Measurements from ENCODE around the gene LPGAT1. TPM values are rescaled to one million over a fixed set of nuclear protein-coding genes. Genes with fewer than 3 reads are reported as not detected.

LPGAT1 gene
- total and polyA plus RNA-seq, 4 experiments from 2014 or later = 13.1 to 31.1 (median 30.4) TPM

DNA sequence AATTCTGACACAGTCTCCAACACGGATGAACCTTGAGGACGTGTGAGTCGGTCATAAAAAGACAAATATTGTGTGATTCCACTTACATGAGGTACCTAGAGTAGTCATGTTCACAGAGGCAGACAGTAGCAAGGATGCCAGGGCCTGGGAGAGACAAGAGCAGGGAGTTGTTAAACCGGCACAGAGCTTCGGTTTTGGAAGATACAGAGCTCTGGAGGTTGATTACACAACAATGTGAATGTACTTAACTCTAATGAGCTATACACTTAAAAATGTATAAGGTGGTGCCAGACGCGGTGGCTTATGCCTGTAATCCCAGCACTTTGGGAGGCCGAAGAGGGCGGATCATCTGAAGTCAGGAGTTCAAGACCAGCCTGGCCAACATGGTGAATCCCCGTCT, 117.3 kb downstream of the LPGAT1 start:
- intact Hi-C loops (cut with micrococcal nuclease) = no loop called here
- Histone ChIP-seq H3K27me3 (ENCODE audit: insufficient read depth, low read length) (no peaks in the 10 kb centered on the region), H3K27ac (ENCODE audit: low read depth, low read length) (no peak overlapping the region), H3K4me3 (ENCODE audit: low read length in 2 of 2) (no peak overlapping the region), H3K9me3 (ENCODE audit: control insufficient read depth in 1 of 2, low read length in 2 of 2) (no peaks in the 10 kb centered on the region), H3K36me3 (ENCODE audit: insufficient read depth, low read length) (no peaks in the 10 kb centered on the region), H3K4me1 (ENCODE audit: insufficient read depth, low read length) (no peaks in the 10 kb centered on the region)
- ChIA-PET CTCF (ENCODE audit: partially characterized antibody) (interaction anchor here (0.6 to 1.5 kb wide), 3 partner anchors 12 to 112 kb away, joined by 3 to 4 read pairs (median 3); no protein-coding TSS in a partner anchor), POLR2A (ENCODE audit: partially characterized antibody) (no interaction called here)
- Mint-ChIP-seq H3K27me3 (peaks cover 0 to 2% of the 10 kb centered on the region in 2 donors), H3K9me3 (peaks cover 0 to 3% (median 0%) of the 10 kb centered on the region in 8 donors), H3K36me3 (no peaks in the 10 kb centered on the region), H3K27ac (peak overlapping the region in 1 of 7 donors; percentile 43), H3K4me3 (no peak overlapping the region), H3K4me1 (no peaks in the 10 kb centered on the region)
- no peak for DNase-seq

DNA sequence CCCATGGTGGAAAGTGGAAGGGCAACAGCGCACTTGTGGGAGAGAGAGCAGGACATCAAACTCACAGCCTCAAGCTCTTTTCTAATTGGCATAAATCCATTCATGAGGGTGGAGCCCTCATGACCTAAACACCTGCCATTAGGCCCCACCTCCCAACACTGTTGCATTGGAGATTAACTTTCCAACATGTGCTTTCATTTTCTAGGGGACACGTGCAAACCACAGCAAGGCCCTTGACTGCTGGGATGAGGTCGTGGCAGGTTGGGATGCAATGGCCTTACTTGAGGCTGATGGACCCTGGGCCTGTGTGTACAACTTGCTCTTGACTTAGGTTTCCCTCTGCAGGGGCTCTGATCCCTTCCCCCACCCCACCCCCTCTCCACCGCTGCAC, 119.3 kb downstream of the LPGAT1 start:
- Mint-ChIP-seq H3K27me3 (no peaks in the 10 kb centered on the region), H3K36me3 (no peaks in the 10 kb centered on the region), H3K27ac (no peak overlapping the region), H3K9me3 (no peaks in the 10 kb centered on the region), H3K4me3 (no peak overlapping the region), H3K4me1 (no peaks in the 10 kb centered on the region)
- Histone ChIP-seq H3K36me3 (ENCODE audit: insufficient read depth, low read length) (no peaks in the 10 kb centered on the region), H3K27ac (ENCODE audit: low read depth, low read length) (no peak overlapping the region), H3K9me3 (ENCODE audit: control insufficient read depth in 1 of 2, low read length in 2 of 2) (no peaks in the 10 kb centered on the region), H3K4me3 (ENCODE audit: low read length in 2 of 2) (no peak overlapping the region), H3K27me3 (ENCODE audit: insufficient read depth, low read length) (no peaks in the 10 kb centered on the region), H3K4me1 (ENCODE audit: insufficient read depth, low read length) (no peaks in the 10 kb centered on the region)
- POLR2A ChIA-PET (ENCODE audit: partially characterized antibody) = no interaction called here
- CTCF ChIA-PET (ENCODE audit: partially characterized antibody) = no interaction called here
- intact Hi-C loops (cut with micrococcal nuclease) = no loop called here
- no peak for DNase-seq

- H3K4me1 Mint-ChIP-seq = no peaks in the 10 kb centered on the region
- ChIA-PET POLR2A (ENCODE audit: partially characterized antibody) (no interaction called here), CTCF (ENCODE audit: partially characterized antibody) (no interaction called here)
- H3K4me1 ChIP-seq (ENCODE audit: insufficient read depth, low read length) = no peaks in the 10 kb centered on the region
- no peak for DNase-seq
- H3K36me3 ChIP-seq (ENCODE audit: insufficient read depth, low read length) = no peaks in the 10 kb centered on the region
- intact Hi-C loops (cut with micrococcal nuclease) = no loop called here
- H3K9me3 Mint-ChIP-seq = no peaks in the 10 kb centered on the region
- H3K27me3 Mint-ChIP-seq = no peaks in the 10 kb centered on the region
- no peak overlapping the region for H3K4me3 ChIP-seq (ENCODE audit: low read length in 2 of 2)
- H3K27ac ChIP-seq (ENCODE audit: low read depth, low read length) = no peak overlapping the region
- no peaks in the 10 kb centered on the region for H3K9me3 ChIP-seq (ENCODE audit: control insufficient read depth in 1 of 2, low read length in 2 of 2)
- no peak overlapping the region for H3K27ac Mint-ChIP-seq
- no peaks in the 10 kb centered on the region for H3K36me3 Mint-ChIP-seq
- no peaks in the 10 kb centered on the region for H3K27me3 ChIP-seq (ENCODE audit: insufficient read depth, low read length)
- H3K4me3 Mint-ChIP-seq = no peak overlapping the region
Measured at GRCh38 chr1:211710566-211711314, 119.8 kb downstream of the LPGAT1 start.

DNA sequence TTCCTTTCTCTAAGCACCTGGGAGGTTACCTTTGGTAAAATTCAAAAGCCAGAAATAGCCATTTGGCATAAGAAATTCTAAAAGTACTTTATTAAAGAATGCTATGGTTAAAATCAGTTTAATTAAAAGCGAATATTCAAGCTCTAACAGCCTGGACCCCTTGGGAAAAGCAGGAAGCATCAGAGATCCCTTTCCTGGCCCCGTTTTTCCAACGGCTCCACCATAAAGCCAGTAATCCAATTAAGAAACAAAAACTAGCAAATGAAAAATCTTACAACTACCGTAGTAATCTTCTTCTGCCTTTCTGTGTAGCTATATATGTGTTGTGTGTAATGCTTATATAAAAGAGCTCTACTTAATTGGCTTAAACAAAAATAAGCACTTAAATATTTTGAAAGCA, 121.6 kb downstream of the LPGAT1 start:
- Histone ChIP-seq H3K36me3 (ENCODE audit: insufficient read depth, low read length) (no peaks in the 10 kb centered on the region), H3K9me3 (ENCODE audit: control insufficient read depth in 1 of 2, low read length in 2 of 2) (no peaks in the 10 kb centered on the region), H3K27me3 (ENCODE audit: insufficient read depth, low read length) (no peaks in the 10 kb centered on the region), H3K4me1 (ENCODE audit: insufficient read depth, low read length) (no peaks in the 10 kb centered on the region), H3K27ac (ENCODE audit: low read depth, low read length) (no peak overlapping the region), H3K4me3 (ENCODE audit: low read length in 2 of 2) (no peak overlapping the region)
- no peaks in the 10 kb centered on the region for H3K4me1 Mint-ChIP-seq
- CTCF ChIA-PET (ENCODE audit: partially characterized antibody) = interaction anchor here (0.9 to 3.2 kb wide), 2 partner anchors 10 to 11 kb away, joined by 3 to 15 read pairs; no protein-coding TSS in a partner anchor
- H3K9me3 Mint-ChIP-seq = no peaks in the 10 kb centered on the region
- no peaks in the 10 kb centered on the region for H3K36me3 Mint-ChIP-seq
- no peaks in the 10 kb centered on the region for H3K27me3 Mint-ChIP-seq
- intact Hi-C loops (cut with micrococcal nuclease) = no loop called here
- no peak overlapping the region for H3K4me3 Mint-ChIP-seq
- H3K27ac Mint-ChIP-seq = no peak overlapping the region
- POLR2A ChIA-PET (ENCODE audit: partially characterized antibody) = no interaction called here
- DNase-seq = no peak

DNA sequence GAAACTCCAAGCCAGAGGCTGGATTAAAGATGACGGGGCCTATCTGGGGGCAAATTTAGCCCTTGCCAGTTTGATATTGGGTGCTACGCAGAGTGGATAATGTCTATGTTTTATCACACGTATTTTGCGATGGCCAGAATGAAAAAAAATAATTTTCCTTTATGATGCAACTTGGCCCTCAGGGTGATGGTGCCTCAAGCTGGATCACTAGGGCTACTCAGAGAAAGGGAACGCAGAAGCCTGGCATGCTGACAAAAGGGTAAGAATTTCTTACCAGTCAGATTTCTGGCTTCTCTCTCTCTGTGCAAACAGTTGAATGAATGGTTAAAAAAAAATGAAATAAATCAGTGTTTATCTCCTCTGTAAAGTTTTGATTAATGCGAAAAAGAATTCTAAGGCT, 122.6 kb downstream of the LPGAT1 start:
- POLR2A ChIA-PET (ENCODE audit: partially characterized antibody) = no interaction called here
- Mint-ChIP-seq H3K27ac (no peak overlapping the region), H3K4me1 (no peaks in the 10 kb centered on the region), H3K36me3 (no peaks in the 10 kb centered on the region), H3K9me3 (no peaks in the 10 kb centered on the region), H3K4me3 (no peak overlapping the region), H3K27me3 (no peaks in the 10 kb centered on the region)
- no peak for DNase-seq
- no peaks in the 10 kb centered on the region for H3K4me1 ChIP-seq (ENCODE audit: insufficient read depth, low read length)
- no peaks in the 10 kb centered on the region for H3K9me3 ChIP-seq (ENCODE audit: control insufficient read depth in 1 of 2, low read length in 2 of 2)
- H3K36me3 ChIP-seq (ENCODE audit: insufficient read depth, low read length) = no peaks in the 10 kb centered on the region
- H3K27ac ChIP-seq (ENCODE audit: low read depth, low read length) = no peak overlapping the region
- H3K27me3 ChIP-seq (ENCODE audit: insufficient read depth, low read length) = no peaks in the 10 kb centered on the region
- CTCF ChIA-PET (ENCODE audit: partially characterized antibody) = interaction anchor here (3.2 kb wide), 1 partner anchor 9 kb away, joined by 15 read pairs; no protein-coding TSS in a partner anchor
- H3K4me3 ChIP-seq (ENCODE audit: low read length in 2 of 2) = no peak overlapping the region
- intact Hi-C loops (cut with micrococcal nuclease) = no loop called here

- peak overlapping the region in 1 of 7 donors; percentile 28 for H3K27ac Mint-ChIP-seq
- ChIA-PET POLR2A (ENCODE audit: partially characterized antibody) (no interaction called here), CTCF (ENCODE audit: partially characterized antibody) (interaction anchor here (1.0 kb wide), 1 partner anchor 25 kb away, joined by 4 read pairs; no protein-coding TSS in a partner anchor)
Measured at GRCh38 chr1:211705467-211706091, 125.0 kb downstream of the LPGAT1 start.

DNA sequence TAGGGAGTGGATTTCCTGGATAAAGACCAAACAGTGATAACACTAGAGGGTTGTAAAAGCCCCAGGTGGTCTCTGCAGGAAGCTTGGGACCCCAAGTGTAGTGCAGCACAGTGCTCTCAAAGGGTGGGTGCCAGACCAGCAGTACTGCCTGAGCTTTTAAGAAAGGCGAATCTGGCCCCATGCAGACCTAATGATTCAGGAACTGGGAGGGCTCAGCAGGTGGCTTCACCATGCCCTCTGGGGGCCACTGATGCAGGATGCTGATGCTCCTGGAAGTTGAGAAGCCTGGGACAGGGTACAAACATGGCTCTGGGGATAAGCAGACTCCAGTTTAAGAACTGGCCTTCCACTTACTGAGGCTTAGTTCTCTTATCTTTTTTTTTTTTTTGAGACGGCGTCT, 126.0 kb downstream of the LPGAT1 start:
- no peak for DNase-seq
- peaks cover 0 to 3% of the 10 kb centered on the region in 2 donors for H3K27me3 Mint-ChIP-seq
- POLR2A ChIA-PET (ENCODE audit: partially characterized antibody) = no interaction called here
- no peak overlapping the region for H3K27ac Mint-ChIP-seq
- no peak overlapping the region for H3K27ac ChIP-seq (ENCODE audit: low read depth, low read length)
- H3K36me3 Mint-ChIP-seq = no peaks in the 10 kb centered on the region
- H3K9me3 ChIP-seq (ENCODE audit: control insufficient read depth in 1 of 2, low read length in 2 of 2) = no peaks in the 10 kb centered on the region
- no peaks in the 10 kb centered on the region for H3K36me3 ChIP-seq (ENCODE audit: insufficient read depth, low read length)
- H3K9me3 Mint-ChIP-seq = no peaks in the 10 kb centered on the region
- H3K4me1 Mint-ChIP-seq = peaks cover 0 to 2% (median 0%) of the 10 kb centered on the region in 4 donors
- H3K4me3 ChIP-seq (ENCODE audit: low read length in 2 of 2) = no peak overlapping the region
- CTCF ChIA-PET (ENCODE audit: partially characterized antibody) = interaction anchor here (1.0 to 1.2 kb wide), 2 partner anchors 22 to 24 kb away, joined by 4 to 5 read pairs; no protein-coding TSS in a partner anchor
- no peaks in the 10 kb centered on the region for H3K27me3 ChIP-seq (ENCODE audit: insufficient read depth, low read length)
- no peaks in the 10 kb centered on the region for H3K4me1 ChIP-seq (ENCODE audit: insufficient read depth, low read length)
- intact Hi-C loops (cut with micrococcal nuclease) = no loop called here
- no peak overlapping the region for H3K4me3 Mint-ChIP-seq

More at GRCh38 chr1:211705467-211706091, 125.0 kb downstream of the LPGAT1 start:
- intact Hi-C loops (cut with micrococcal nuclease) = no loop called here
- Mint-ChIP-seq H3K27me3 (peaks cover 0 to 3% of the 10 kb centered on the region in 2 donors), H3K9me3 (no peaks in the 10 kb centered on the region), H3K4me3 (no peak overlapping the region), H3K4me1 (no peaks in the 10 kb centered on the region), H3K36me3 (no peaks in the 10 kb centered on the region)
- H3K4me3 ChIP-seq (ENCODE audit: low read length in 2 of 2) = no peak overlapping the region
- no peaks in the 10 kb centered on the region for H3K4me1 ChIP-seq (ENCODE audit: insufficient read depth, low read length)
- no peaks in the 10 kb centered on the region for H3K36me3 ChIP-seq (ENCODE audit: insufficient read depth, low read length)
- H3K9me3 ChIP-seq (ENCODE audit: control insufficient read depth in 1 of 2, low read length in 2 of 2) = no peaks in the 10 kb centered on the region
- no peak for DNase-seq
- no peaks in the 10 kb centered on the region for H3K27me3 ChIP-seq (ENCODE audit: insufficient read depth, low read length)
- no peak overlapping the region for H3K27ac ChIP-seq (ENCODE audit: low read depth, low read length)

Measured in CD4-positive, alpha-beta memory T cell (primary cell).